ENCODE results near the gene SLC35F1. TPM values are rescaled to one million over a fixed set of nuclear protein-coding genes. Genes with fewer than 3 reads are reported as not detected.

Gene SLC35F1
- polyA plus RNA-seq, 3 donors: 2.9 to 3.7 (median 3.0) TPM

DNA sequence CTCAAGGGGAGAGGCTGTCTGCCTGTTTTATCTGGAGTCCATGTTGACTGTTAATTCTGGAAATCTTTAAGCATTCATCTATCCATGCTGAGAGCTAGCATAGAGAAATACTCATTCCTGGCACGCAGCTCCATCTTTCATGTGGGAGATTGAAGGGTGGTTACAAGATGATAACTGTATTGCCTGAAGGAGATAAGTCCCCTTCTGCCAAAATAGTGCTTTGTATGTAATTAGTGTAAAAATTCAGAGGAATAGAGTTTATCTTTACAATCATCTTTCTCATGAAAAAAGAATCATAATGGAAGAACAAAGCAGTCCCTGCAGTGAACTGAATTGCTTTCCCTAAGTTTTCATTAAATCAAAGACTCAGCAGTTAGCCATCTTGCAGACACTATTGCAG, 256.5 kb downstream of the SLC35F1 start:
- DNase-seq (ENCODE audit: extremely low read depth in 1 of 11, low read depth in 9 of 11, low spot score in 4 of 11): no peak

GRCh38 chr6:118165500-118165899, 258.4 kb downstream of the SLC35F1 start:
- DNase-seq (ENCODE audit: extremely low read depth in 1 of 11, low read depth in 9 of 11, low spot score in 4 of 11): no peak

DNA sequence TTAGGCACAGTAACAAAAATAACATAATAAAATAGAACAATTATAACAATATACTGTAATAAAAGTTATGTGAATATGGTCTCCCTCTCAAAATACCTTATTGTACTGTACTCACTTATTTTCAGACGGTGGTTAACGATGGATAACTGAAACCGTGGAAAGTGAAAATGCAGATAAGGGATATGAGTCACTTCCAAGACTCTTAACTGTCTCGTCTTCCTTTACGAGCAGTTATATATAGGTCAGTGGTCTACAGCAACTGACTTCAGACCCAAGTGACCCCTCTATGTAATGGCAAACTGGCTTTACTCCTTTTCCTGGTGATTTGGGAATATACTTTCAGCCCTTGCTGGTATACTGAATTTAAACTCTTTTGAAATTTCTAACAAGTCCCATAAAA, 261.4 kb downstream of the SLC35F1 start:
- DNase-seq (ENCODE audit: extremely low read depth in 1 of 11, low read depth in 9 of 11, low spot score in 4 of 11): no peak

- DNase-seq (ENCODE audit: extremely low read depth in 1 of 11, low read depth in 9 of 11, low spot score in 4 of 11): no peak
Measured at GRCh38 chr6:118171852-118172251, 264.8 kb downstream of the SLC35F1 start.

DNA sequence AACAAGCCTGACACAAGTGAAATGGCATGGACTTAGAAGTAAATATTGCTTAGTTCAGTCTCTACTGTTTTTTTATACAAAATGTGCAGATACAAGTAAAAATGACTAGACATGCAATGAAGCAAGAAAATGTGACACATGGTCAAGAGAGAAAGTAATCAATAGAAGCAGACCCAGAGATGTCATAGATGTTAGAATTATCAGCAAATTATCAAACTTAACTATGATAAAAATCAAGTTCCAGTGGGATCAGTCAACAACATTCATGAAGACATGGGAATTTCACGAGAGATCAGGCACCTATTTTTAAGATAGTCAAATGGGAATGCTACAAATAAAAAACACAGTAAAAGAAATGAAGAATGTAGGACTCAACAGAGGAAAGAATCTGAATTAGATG, 267.0 kb downstream of the SLC35F1 start:
- no peak for DNase-seq (ENCODE audit: extremely low read depth in 1 of 11, low read depth in 9 of 11, low spot score in 4 of 11)

- DNase-seq (ENCODE audit: extremely low read depth in 1 of 11, low read depth in 9 of 11, low spot score in 4 of 11): no peak
Measured at GRCh38 chr6:118177720-118178119, 270.7 kb downstream of the SLC35F1 start.

- DNase-seq (ENCODE audit: extremely low read depth in 1 of 11, low read depth in 9 of 11, low spot score in 4 of 11): no peak
Measured at GRCh38 chr6:118179048-118179447, 272.0 kb downstream of the SLC35F1 start.

DNA sequence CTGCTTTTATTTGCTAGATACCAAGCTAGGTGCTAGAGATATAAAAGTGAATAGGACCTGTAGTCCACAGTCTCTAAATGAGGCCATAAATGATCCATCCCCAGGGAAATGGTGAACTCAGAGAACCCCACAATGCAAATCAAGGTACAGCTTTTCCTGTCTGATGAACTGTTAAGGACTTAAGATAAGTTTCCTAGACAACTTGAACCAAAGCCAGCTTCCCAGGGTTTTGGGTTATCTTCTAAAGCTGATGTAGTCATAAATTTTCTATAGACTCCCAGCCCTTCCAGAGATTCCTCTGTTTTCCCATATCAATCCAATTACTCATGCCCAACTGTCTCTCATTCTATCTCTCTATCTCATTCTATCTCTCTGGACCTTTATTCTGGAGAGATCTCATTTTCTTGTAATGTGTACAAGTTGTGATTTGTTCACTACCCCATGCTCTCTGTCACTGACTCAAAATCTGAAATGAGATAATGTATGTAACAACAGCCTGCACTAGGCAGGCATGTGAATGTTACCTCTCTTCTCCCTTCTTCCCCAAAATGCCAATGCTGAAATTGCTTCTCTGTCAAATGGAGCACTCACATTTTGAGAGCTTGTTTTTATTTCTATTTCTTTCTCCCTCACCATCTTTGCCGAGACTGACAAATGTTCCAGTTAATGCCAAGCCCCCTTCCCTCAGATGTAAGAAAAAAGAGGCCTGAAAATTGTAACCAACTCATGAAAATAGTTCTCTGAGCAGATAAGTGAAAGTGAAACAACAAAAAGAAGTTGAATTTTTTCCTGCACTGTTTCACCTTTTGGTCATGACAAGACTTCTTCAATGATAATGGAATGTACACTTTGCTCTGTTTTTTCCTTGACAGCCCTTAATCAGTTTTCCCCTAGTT, 279.9 kb downstream of the SLC35F1 start:
- peak in 2 of 11 donors; percentile 1 to 5 for DNase-seq (ENCODE audit: extremely low read depth in 1 of 11, low read depth in 9 of 11, low spot score in 4 of 11)

DNA sequence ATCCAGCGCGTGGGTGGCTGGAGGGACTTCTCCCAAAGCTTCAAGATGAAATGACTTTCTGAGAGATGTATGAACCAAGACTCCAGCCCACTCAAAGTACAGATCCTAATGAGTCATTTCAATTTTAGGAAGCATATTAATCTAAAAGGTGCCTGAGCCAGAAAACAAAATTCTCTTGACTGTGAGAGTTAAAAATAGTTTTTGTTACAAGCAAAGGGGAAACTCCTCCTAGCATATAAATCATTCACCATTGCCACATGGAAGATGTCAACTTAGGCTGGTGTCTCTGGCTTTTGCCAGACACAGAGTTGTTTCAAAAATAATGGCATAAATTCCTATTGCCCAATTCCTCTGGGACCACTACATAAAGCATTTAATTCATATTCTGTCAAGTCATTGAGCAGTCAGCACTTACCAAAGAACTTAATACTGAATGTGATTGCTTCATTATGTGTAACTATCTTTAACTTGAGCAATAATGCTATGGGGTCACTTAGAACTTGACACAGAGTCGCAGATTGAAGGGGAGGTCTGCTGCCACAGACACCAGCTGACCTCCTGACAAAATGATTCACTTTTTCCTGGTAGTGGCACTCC, 280.6 kb downstream of the SLC35F1 start:
- DNase-seq (ENCODE audit: extremely low read depth in 1 of 11, low read depth in 9 of 11, low spot score in 4 of 11): peak in 3 of 11 donors; percentile 5 to 12 (median 10)

- no peak for DNase-seq (ENCODE audit: extremely low read depth in 1 of 11, low read depth in 9 of 11, low spot score in 4 of 11)
Measured at GRCh38 chr6:118188561-118188960, 281.5 kb downstream of the SLC35F1 start.

DNA sequence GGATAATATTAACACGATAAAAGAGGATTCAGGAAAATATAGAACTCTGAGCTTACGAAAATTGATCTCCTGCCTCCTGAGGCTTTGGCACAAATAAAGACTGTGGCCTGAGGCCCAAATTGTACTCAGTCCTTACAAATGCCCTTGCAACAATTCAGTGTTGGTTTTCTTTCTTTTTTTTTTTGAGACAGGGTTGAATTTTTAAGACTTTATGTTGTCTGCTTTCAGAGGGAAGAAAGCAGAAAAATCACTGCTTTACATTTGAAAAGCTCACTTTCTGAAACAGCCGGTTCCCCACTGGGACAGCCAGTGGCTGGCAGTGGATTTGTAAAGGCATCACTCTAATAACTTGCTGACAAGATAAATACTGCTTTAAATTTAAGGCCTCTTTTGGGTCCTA, 290.5 kb downstream of the SLC35F1 start:
- DNase-seq (ENCODE audit: extremely low read depth in 1 of 11, low read depth in 9 of 11, low spot score in 4 of 11): no peak

DNA sequence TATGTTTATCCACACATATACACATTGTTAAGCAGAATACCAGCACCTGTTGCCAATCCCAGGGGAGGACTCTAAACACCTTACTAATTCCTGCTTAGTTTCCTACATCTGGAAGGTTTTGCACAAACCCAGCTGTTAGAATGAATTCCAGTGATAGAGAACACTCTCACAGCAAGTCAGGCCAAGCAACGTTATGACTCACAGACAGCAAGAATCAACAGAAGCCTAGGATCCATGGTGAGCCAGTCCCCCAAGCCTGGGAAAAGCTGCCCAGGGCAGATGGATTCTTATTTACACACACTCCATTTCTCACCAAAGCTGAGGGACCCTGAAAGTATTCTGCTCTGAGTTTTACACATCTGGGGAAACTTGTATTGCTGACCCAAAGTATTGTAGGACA, 291.7 kb downstream of the SLC35F1 start:
- no peak for DNase-seq (ENCODE audit: extremely low read depth in 1 of 11, low read depth in 9 of 11, low spot score in 4 of 11)

- DNase-seq (ENCODE audit: extremely low read depth in 1 of 11, low read depth in 9 of 11, low spot score in 4 of 11): no peak
Measured at GRCh38 chr6:118200160-118200559, 293.1 kb downstream of the SLC35F1 start.

DNA sequence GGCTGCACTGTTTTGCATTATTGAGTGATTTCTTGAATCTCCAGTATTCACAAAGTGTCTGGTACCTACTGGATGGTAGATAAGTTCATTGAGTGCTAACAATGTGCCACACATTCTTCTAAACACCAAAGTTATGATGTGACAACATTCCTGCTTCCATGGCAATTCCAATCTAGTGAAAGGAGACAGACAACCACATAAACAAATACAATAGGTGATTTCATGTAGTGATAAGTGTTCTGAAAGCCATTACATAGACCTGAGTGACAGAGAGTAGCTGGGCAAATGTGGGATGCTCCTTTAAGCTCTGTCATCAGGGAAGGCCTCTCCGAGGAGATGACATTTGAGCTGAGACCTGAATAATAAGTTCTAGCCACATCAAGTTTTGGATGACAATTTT, 295.5 kb downstream of the SLC35F1 start:
- DNase-seq (ENCODE audit: extremely low read depth in 1 of 11, low read depth in 9 of 11, low spot score in 4 of 11): no peak

DNA sequence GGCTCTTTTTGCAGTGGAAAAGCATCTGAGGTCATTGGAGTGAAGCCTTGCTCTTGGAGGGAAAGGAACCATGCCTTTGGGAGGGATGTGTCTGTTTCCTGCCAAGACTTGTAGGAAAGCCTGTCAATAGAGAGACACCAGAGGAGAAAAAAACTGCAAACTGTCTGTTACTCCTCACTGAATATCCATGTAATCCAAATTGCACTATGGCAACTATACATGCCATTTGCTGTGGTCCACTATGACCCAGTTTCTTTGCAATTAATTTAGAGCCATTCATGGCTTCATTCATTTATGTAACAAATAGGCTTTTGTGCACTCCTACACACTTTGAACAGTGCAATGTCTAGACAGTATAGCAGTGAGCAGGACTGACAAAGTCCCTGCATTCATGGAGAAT, 296.5 kb downstream of the SLC35F1 start:
- no peak for DNase-seq (ENCODE audit: extremely low read depth in 1 of 11, low read depth in 9 of 11, low spot score in 4 of 11)

- DNase-seq (ENCODE audit: extremely low read depth in 1 of 11, low read depth in 9 of 11, low spot score in 4 of 11): no peak
Measured at GRCh38 chr6:118206221-118206620, 299.2 kb downstream of the SLC35F1 start.

DNA sequence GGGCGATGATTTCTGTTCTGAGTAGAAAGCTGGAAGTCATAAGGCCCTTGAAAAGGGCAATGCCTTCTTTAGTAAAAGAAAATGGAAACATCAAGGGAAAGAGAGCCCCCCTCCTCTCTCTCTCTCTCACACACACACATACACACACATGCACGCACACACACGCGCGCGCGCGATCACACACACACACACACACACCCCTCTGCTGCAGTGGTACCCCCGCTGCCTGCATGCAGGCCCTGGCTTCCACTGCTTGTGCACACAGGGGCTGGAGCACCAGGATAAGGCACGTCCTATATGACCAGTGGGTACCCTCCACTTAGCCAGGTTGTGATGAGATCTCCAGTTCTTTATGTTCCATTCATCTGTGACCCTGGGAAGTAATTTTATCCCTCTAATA, 300.9 kb downstream of the SLC35F1 start:
- no peak for DNase-seq (ENCODE audit: extremely low read depth in 1 of 11, low read depth in 9 of 11, low spot score in 4 of 11)

- DNase-seq (ENCODE audit: extremely low read depth in 1 of 11, low read depth in 9 of 11, low spot score in 4 of 11): no peak
Measured at GRCh38 chr6:118212451-118213173, 305.5 kb downstream of the SLC35F1 start.

DNA sequence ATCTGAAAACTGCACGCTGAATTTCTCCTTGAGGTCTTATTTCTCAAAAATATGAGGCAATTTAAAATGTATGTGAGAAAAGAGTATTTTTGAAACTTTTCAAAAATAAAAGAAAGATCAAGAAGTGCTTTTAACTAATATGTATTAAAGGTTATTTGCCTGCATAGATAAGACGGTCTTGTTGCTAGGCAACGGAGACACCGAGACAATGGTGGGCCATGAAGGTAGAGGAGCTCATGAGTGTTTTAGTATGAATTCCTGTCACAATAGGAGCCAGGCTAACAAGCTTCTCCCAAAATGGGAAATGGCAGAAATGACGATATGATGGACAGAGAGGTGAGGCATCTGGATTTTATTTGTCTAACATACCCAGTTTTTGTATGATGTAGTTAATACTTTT, 308.2 kb downstream of the SLC35F1 start:
- DNase-seq (ENCODE audit: extremely low read depth in 1 of 11, low read depth in 9 of 11, low spot score in 4 of 11): no peak

DNA sequence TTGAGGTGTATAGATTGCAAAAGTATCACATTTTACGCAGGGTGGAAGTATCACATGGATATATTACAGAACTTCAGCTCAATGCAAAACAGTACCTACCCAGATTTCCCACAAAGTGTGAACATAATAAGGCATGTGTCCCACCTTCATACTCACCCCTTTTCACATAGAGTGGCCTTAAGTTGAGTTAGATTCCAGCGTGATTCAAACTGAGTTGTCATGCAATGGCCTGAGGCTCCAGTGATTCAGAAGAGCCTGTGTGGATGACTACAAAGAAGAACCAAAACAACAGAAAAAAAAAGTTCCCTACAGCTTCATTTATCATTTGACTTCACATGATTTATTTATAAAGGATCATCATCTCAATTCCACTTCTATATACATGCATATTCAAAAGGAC, 309.7 kb downstream of the SLC35F1 start:
- no peak for DNase-seq (ENCODE audit: extremely low read depth in 1 of 11, low read depth in 9 of 11, low spot score in 4 of 11)
